Measurements from ENCODE around the gene RAP2B.

- TF ChIP-seq POLR2A (IDR thresholded peaks at IDR 0.05) (no peak), POLR2AphosphoS5 (IDR thresholded peaks at IDR 0.05) (no peak)
Measured at GRCh38 chr3:153137626-153138025, 24.4 kb upstream of the RAP2B start.
